SK-N-SH treated with all-trans-retinoic acid at 6 μM for 48 hours (cell line): ENCODE data around the gene KRT71.

Experiments
- ATAC-seq: fragments of 200-7000 bp; cut with Tn5 transposase; 3 replicates; pipeline ENCODE4 v1.9.1; 2020; ENCODE audit warnings: mild to moderate bottlenecking, moderate library complexity
- ARNTL ChIP-seq: fragments of 450-650 bp; formaldehyde crosslinking; IDR thresholded peaks from 2 replicates; pipeline ENCODE4 v1.5.0; 2020; ENCODE audit warnings: low read depth, mild to moderate bottlenecking, moderate library complexity, borderline replicate concordance
- BACH2 ChIP-seq: fragments of 250-450 bp; sonication (Bioruptor Pico); IDR thresholded peaks from 2 replicates; pipeline ENCODE4 v1.9.0; 2021; ENCODE audit warnings: mild to moderate bottlenecking, borderline replicate concordance
- CSDC2 ChIP-seq: fragments of 250-450 bp; sonication (Bioruptor Pico); IDR thresholded peaks from 2 replicates; pipeline ENCODE4 v1.5.0; 2020; ENCODE audit warnings: mild to moderate bottlenecking, moderate library complexity
- CSRNP3 ChIP-seq: fragments of 250-450 bp; sonication (Bioruptor Pico); IDR thresholded peaks from 2 replicates; pipeline ENCODE4 v1.5.1; 2021; ENCODE audit warnings: mild to moderate bottlenecking, moderate library complexity
- ESRRG ChIP-seq: fragments of 250-450 bp; sonication (Bioruptor Pico); IDR thresholded peaks from 2 replicates; pipeline ENCODE4 v1.6.1; 2021; ENCODE audit warnings: mild to moderate bottlenecking
- GLIS3 ChIP-seq: fragments of 250-450 bp; sonication (Bioruptor Pico); IDR thresholded peaks from 2 replicates; pipeline ENCODE4 v1.5.0; 2020; ENCODE audit warnings: mild to moderate bottlenecking, moderate library complexity
- ISL1 ChIP-seq: fragments of 250-450 bp; sonication (Bioruptor Pico); IDR thresholded peaks from 2 replicates; pipeline ENCODE4 v2.1.2; 2022; ENCODE audit warnings: mild to moderate bottlenecking, moderate library complexity
- OSR1 ChIP-seq: fragments of 250-450 bp; sonication (Bioruptor Pico); IDR thresholded peaks from 2 replicates; pipeline ENCODE4 v1.8.0; 2022; ENCODE audit warnings: moderate library complexity, mild to moderate bottlenecking, inconsistent platforms
- PATZ1 ChIP-seq: fragments of 250-450 bp; sonication (Bioruptor Pico); IDR thresholded peaks from 2 replicates; pipeline ENCODE4 v1.8.0; 2020; ENCODE audit warnings: mild to moderate bottlenecking, moderate library complexity, borderline replicate concordance
- PPARA ChIP-seq: fragments of 250-450 bp; sonication (Bioruptor Pico); IDR thresholded peaks from 2 replicates; pipeline ENCODE4 v1.5.0; 2020; ENCODE audit warnings: mild to moderate bottlenecking, borderline replicate concordance
- TCF4 ChIP-seq: fragments of 250-450 bp; sonication (Bioruptor Pico); IDR thresholded peaks from 2 replicates; pipeline ENCODE4 v1.8.0; 2021; ENCODE audit warnings: mild to moderate bottlenecking, moderate library complexity, borderline replicate concordance
- TOX ChIP-seq: fragments of 250-450 bp; sonication (Bioruptor Pico); IDR thresholded peaks from 2 replicates; pipeline ENCODE4 v1.8.0; 2021; ENCODE audit warnings: mild to moderate bottlenecking, moderate library complexity, borderline replicate concordance
- ZC3H10 ChIP-seq: fragments of 250-450 bp; sonication (Bioruptor Pico); IDR thresholded peaks from 2 replicates; pipeline ENCODE4 v1.5.1; 2021; ENCODE audit warnings: mild to moderate bottlenecking, moderate library complexity
- ZFP3 ChIP-seq: fragments of 250-450 bp; sonication (Bioruptor Pico); IDR thresholded peaks from 2 replicates; pipeline ENCODE4 v1.5.0; 2020; ENCODE audit warnings: mild to moderate bottlenecking, moderate library complexity
- ZFP30 ChIP-seq: fragments of 450-650 bp; formaldehyde crosslinking; IDR thresholded peaks from 2 replicates; pipeline ENCODE4 v1.5.0; 2022; ENCODE audit warnings: mild to moderate bottlenecking, moderate library complexity
- ZNF565 ChIP-seq: fragments of 450-650 bp; formaldehyde crosslinking; conservative IDR thresholded peaks from 2 replicates; pipeline ENCODE4 v1.5.0; 2020; ENCODE audit warnings: low read depth, mild to moderate bottlenecking, moderate library complexity
- ZNF70 ChIP-seq: fragments of 450-650 bp; formaldehyde crosslinking; IDR thresholded peaks from 2 replicates; pipeline ENCODE4 v1.5.0; 2020; ENCODE audit warnings: mild to moderate bottlenecking, moderate library complexity
- ZNF8 ChIP-seq: fragments of 450-650 bp; formaldehyde crosslinking; IDR thresholded peaks from 2 replicates; pipeline ENCODE4 v1.5.0; 2020; ENCODE audit warnings: mild to moderate bottlenecking, moderate library complexity
- TF ChIP-seq, protein P1 (sequence below): fragments of 250-450 bp; sonication (Bioruptor Pico); IDR thresholded peaks from 2 replicates; pipeline ENCODE4 v1.8.0; 2021; ENCODE audit warnings: low read depth, mild to moderate bottlenecking, moderate library complexity, borderline replicate concordance
- TF ChIP-seq, protein P2 (sequence below): fragments of 250-450 bp; sonication (Bioruptor Pico); IDR thresholded peaks from 2 replicates; pipeline ENCODE4 v1.5.0; 2020; ENCODE audit warnings: mild to moderate bottlenecking, moderate library complexity
- TF ChIP-seq, protein P3 (sequence below): fragments of 250-450 bp; sonication (Bioruptor Pico); IDR thresholded peaks from 2 replicates; pipeline ENCODE4 v1.5.1; 2020; ENCODE audit warnings: low read depth, mild to moderate bottlenecking, moderate library complexity

Gene KRT71

DNA sequence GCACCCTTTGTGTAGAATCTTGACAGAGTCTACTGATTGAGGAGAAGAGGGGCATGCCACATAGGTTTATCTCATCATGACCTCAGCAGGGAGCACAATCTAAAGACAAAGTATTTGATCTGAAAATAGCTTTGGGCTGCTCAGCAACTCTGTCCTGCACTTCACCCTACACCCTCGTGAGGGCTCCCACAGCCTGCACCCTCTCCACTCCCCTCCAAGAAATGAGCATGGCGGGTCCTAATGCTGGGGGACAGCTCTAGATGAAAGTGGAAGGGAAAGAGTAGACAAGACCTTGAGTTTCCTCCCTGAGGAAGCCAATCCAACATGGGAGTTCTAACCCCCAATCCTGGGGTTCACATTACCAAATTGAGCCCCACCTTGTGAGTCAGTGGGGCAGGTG, 22.0 kb downstream of the KRT71 start:
- ATAC-seq = no peak

GRCh38 chr12:52530366-52530765, 22.6 kb downstream of the KRT71 start:
- no peak for ATAC-seq
- TF ChIP-seq ESRRG (CRISPR knock-in tag) = no peak
- TF ChIP-seq ZFP30 (CRISPR knock-in tag) = no peak
- no peak for TF ChIP-seq ZC3H10 (CRISPR knock-in tag)
- TF ChIP-seq, protein P1, sequence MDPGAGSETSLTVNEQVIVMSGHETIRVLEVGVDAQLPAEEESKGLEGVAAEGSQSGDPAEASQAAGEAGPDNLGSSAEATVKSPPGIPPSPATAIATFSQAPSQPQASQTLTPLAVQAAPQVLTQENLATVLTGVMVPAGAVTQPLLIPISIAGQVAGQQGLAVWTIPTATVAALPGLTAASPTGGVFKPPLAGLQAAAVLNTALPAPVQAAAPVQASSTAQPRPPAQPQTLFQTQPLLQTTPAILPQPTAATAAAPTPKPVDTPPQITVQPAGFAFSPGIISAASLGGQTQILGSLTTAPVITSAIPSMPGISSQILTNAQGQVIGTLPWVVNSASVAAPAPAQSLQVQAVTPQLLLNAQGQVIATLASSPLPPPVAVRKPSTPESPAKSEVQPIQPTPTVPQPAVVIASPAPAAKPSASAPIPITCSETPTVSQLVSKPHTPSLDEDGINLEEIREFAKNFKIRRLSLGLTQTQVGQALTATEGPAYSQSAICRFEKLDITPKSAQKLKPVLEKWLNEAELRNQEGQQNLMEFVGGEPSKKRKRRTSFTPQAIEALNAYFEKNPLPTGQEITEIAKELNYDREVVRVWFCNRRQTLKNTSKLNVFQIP (CRISPR knock-in tag) = no peak
- TF ChIP-seq ARNTL = no peak
- no peak for TF ChIP-seq BACH2
- TF ChIP-seq ZFP3 = no peak
- no peak for TF ChIP-seq GLIS3 (CRISPR knock-in tag)
- TF ChIP-seq, protein P2, sequence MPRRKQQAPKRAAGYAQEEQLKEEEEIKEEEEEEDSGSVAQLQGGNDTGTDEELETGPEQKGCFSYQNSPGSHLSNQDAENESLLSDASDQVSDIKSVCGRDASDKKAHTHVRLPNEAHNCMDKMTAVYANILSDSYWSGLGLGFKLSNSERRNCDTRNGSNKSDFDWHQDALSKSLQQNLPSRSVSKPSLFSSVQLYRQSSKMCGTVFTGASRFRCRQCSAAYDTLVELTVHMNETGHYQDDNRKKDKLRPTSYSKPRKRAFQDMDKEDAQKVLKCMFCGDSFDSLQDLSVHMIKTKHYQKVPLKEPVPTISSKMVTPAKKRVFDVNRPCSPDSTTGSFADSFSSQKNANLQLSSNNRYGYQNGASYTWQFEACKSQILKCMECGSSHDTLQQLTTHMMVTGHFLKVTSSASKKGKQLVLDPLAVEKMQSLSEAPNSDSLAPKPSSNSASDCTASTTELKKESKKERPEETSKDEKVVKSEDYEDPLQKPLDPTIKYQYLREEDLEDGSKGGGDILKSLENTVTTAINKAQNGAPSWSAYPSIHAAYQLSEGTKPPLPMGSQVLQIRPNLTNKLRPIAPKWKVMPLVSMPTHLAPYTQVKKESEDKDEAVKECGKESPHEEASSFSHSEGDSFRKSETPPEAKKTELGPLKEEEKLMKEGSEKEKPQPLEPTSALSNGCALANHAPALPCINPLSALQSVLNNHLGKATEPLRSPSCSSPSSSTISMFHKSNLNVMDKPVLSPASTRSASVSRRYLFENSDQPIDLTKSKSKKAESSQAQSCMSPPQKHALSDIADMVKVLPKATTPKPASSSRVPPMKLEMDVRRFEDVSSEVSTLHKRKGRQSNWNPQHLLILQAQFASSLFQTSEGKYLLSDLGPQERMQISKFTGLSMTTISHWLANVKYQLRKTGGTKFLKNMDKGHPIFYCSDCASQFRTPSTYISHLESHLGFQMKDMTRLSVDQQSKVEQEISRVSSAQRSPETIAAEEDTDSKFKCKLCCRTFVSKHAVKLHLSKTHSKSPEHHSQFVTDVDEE (CRISPR knock-in tag) = no peak
- TF ChIP-seq, protein P3, sequence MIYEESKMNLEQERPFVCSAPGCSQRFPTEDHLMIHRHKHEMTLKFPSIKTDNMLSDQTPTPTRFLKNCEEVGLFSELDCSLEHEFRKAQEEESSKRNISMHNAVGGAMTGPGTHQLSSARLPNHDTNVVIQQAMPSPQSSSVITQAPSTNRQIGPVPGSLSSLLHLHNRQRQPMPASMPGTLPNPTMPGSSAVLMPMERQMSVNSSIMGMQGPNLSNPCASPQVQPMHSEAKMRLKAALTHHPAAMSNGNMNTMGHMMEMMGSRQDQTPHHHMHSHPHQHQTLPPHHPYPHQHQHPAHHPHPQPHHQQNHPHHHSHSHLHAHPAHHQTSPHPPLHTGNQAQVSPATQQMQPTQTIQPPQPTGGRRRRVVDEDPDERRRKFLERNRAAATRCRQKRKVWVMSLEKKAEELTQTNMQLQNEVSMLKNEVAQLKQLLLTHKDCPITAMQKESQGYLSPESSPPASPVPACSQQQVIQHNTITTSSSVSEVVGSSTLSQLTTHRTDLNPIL (CRISPR knock-in tag) = no peak
- no peak for TF ChIP-seq TCF4 (CRISPR knock-in tag)
- no peak for TF ChIP-seq ZNF8
- no peak for TF ChIP-seq PPARA
- TF ChIP-seq CSRNP3 (CRISPR knock-in tag) = no peak
- TF ChIP-seq, all 23 proteins: peak for 0

More for the DNA sequence above, 22.0 kb downstream of the KRT71 start:
- no peak for TF ChIP-seq TOX (CRISPR knock-in tag)
- no peak for TF ChIP-seq ARNTL
- no peak for TF ChIP-seq TCF4 (CRISPR knock-in tag)
- no peak for TF ChIP-seq ISL1 (CRISPR knock-in tag)
- TF ChIP-seq BACH2 = no peak
- TF ChIP-seq PATZ1 (CRISPR knock-in tag) = no peak
- no peak for TF ChIP-seq ZNF70 (CRISPR knock-in tag)
- TF ChIP-seq, protein P3 (CRISPR knock-in tag) = no peak
- TF ChIP-seq ZC3H10 (CRISPR knock-in tag) = no peak
- TF ChIP-seq, protein P1 (CRISPR knock-in tag) = no peak
- TF ChIP-seq ESRRG (CRISPR knock-in tag) = no peak
- no peak for TF ChIP-seq CSDC2 (CRISPR knock-in tag)
- no peak for TF ChIP-seq ZFP30 (CRISPR knock-in tag)
- no peak for TF ChIP-seq PPARA
- no peak for TF ChIP-seq OSR1
- TF ChIP-seq ZNF8 = no peak
- no peak for TF ChIP-seq CSRNP3 (CRISPR knock-in tag)
- no peak for TF ChIP-seq ZNF565 (CRISPR knock-in tag)
